Psoas muscle (tissue), 8 donors: Measurements from ENCODE around the gene MPPED2. TPM values are rescaled to one million over a fixed set of nuclear protein-coding genes. Genes with fewer than 3 reads are reported as not detected.

Experiments used
- ATAC-seq, 4 donors: fragments of 200-7000 bp; cut with Tn5 transposase; one replicate each; pipeline ENCODE4 v1.9.1; 2020; ENCODE audit warnings: moderate library complexity in 3 of 4, mild to moderate bottlenecking in 2 of 4
- DNase-seq, 2 donors: peaks; one replicate each; pipeline ENCODE4 v3.0.0-alpha.2; 2020
- H3K27ac ChIP-seq: fragments of 200-600 bp; one replicate; pipeline ENCODE4 v1.8.0; 2022
- H3K27me3 ChIP-seq, 3 donors: fragments of 200-600 bp in 1 of 3; one replicate each; pipeline versions ENCODE4 v1.6.1 to v1.8.0; 2013 to 2022; ENCODE audit warnings: low read length in 2 of 3, mild to moderate bottlenecking in 2 of 3, moderate library complexity in 1 of 3; ENCODE audit not compliant: insufficient read depth in 3 of 3
- H3K36me3 ChIP-seq, 2 donors: fragments of 200-600 bp in 1 of 2; one replicate each; pipeline versions ENCODE4 v1.6.1 to v1.8.0; 2013 to 2022; ENCODE audit warnings: low read depth in 1 of 2, mild to moderate bottlenecking in 1 of 2, moderate library complexity in 1 of 2; ENCODE audit not compliant: insufficient read depth in 1 of 2
- H3K4me1 ChIP-seq: fragments of 200-600 bp; one replicate; pipeline ENCODE4 v1.8.0; 2022
- H3K4me3 ChIP-seq: fragments of 200-600 bp; one replicate; pipeline ENCODE4 v1.8.0; 2022; ENCODE audit warnings: mild to moderate bottlenecking
- H3K9me3 ChIP-seq: fragments of 200-600 bp; one replicate; pipeline ENCODE4 v1.8.0; 2022
- CTCF ChIP-seq: fragments of 200-600 bp; IDR thresholded peaks from one replicate; pipeline ENCODE4 v1.8.0; 2022; ENCODE audit warnings: antibody characterized with exemption
- WGBS, 3 donors: extraction: QIAGEN DNeasy Blood & Tissue Kit; methylation state at CpG; one replicate each; pipeline versions ENCODE4 v1.1.6 to v1.1.7; 2013; 5-methylcytosine and 5-hydroxymethylcytosine counted together
- intact Hi-C, 2 donors: fragments of 100-400 bp; cut with DNase I; formaldehyde crosslinking; loops; one replicate each; pipeline versions ENCODE4 v1.11.0 to v1.14.2; 2022
- polyA plus RNA-seq, 3 donors: library from polyadenylated mRNA; stranded (reverse); fragments of 200-250 nt; gene quantifications; one replicate each; pipeline ENCODE4 v1.2.3, GENCODE V29; 2013
- total RNA-seq, 4 donors: library from RNA; stranded (reverse); fragmentation: NEBNext Ultra II Directional in 2 of 4; extraction: Animal tissue kit (Norgen Biotek cat#: 25700) in 2 of 4; gene quantifications; one replicate each; pipeline versions ENCODE4 v1.2.1 to v1.2.4, GENCODE V29; 2021 to 2023
- donor health status: healthy with polysubstance abuse.
- donor health status: DM: no; HTN: no; CAD: no; lungs with moderate emphysema.
- donor health status: Bipolar disorder and iron deficiency.
- donor health status: healthy.
- donor health status: DM: yes; HTN: yes; CAD: no.
- donor health status: DM: no; HTN: no; CAD: no.
- donor health status: DM: no; HTN: no; CAD: no.
- donor health status: DM: yes; HTN: yes; CAD: no.

The MPPED2 gene
- total and polyA plus RNA-seq, 7 donors: 0.44 to 7.9 (median 3.4) TPM

DNA sequence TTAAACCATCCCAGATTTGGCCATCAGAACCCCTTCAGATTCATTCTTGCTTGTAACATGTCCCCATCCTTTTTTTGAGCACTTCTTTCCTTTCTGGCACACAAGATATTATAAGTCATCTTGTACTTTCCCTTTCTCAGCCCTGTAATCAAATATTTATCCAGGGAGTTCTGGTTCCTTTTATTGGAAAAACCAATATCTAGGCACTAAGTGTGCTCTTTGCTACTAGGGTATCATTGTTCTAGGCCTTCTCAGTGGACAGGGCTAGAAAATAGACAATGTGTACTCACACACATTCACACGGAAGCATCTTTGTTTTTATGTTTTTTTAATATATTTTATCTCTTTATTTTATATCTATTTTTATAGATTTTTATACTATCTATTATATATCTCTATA is 216.0 kb downstream of the MPPED2 start:
- DNase-seq (no peak), ATAC-seq (no peak)
- no peak for TF ChIP-seq CTCF
- WGBS, 3 donors: 84 to 86% (median 85%) methylated on average over 1 of the region's 1 CpG
- no peak overlapping the region for H3K4me3 ChIP-seq
- no peaks in the 10 kb centered on the region for H3K9me3 ChIP-seq
- no peaks in the 10 kb centered on the region for H3K27me3 ChIP-seq
- H3K27ac ChIP-seq: no peak overlapping the region
- intact Hi-C loops: no loop called here
- no peaks in the 10 kb centered on the region for H3K4me1 ChIP-seq
- H3K36me3 ChIP-seq: peaks cover 0 to 3% of the 10 kb centered on the region in 2 donors

- ATAC-seq (no peak), DNase-seq (no peak)
- Histone ChIP-seq H3K4me3 (no peak overlapping the region), H3K27ac (no peak overlapping the region), H3K4me1 (no peaks in the 10 kb centered on the region), H3K27me3 (no peaks in the 10 kb centered on the region), H3K9me3 (no peaks in the 10 kb centered on the region), H3K36me3 (no peaks in the 10 kb centered on the region)
- WGBS, 3 donors: 82 to 92% (median 86%) methylated on average over 4 of the region's 4 CpGs
- intact Hi-C loops: no loop called here
- TF ChIP-seq CTCF: no peak
Measured at GRCh38 chr11:30368394-30368793, 217.8 kb downstream of the MPPED2 start.

DNA sequence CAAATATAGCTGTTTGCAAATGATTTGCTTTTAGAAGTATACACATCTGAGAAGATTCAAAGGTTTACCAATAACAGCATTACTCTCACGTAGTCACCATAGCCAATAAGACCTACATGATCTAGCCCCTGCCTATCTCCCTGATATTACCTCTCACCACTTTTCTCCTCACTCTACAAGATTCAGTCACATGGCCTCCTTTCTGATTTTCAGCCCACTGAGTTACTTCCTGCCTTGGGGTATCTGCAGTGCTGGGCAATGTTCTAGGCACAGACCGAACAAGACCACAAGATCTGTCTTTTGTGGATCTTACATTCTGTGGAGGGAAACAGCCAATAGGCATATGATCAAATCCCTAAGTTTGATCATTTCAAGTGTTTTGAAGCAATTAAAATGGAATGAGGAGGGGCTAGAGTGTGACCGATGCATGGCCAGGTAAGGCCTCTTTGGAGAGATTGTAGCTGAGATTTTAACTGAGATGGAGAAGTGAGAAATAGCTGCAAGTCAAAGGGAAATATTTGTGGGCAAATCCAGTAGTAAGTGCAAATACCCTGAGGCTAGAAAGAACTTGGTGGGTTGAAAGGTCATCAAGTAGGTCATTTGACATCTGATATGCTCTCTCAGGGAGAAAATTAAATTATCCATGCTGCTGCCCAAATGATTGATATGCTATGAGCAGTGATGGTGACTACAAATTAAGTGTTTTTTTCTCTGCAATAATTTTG is 220.2 kb downstream of the MPPED2 start:
- intact Hi-C loops: no loop called here
- DNase-seq (no peak), ATAC-seq (no peak)
- no peaks in the 10 kb centered on the region for H3K4me1 ChIP-seq
- no peak overlapping the region for H3K4me3 ChIP-seq
- H3K9me3 ChIP-seq: no peaks in the 10 kb centered on the region
- H3K27ac ChIP-seq: no peak overlapping the region
- H3K36me3 ChIP-seq: no peaks in the 10 kb centered on the region
- no peak for TF ChIP-seq CTCF
- H3K27me3 ChIP-seq: no peaks in the 10 kb centered on the region
- 95 to 98% (median 96%) methylated on average over 3 of the region's 3 CpGs for WGBS, 3 donors

DNA sequence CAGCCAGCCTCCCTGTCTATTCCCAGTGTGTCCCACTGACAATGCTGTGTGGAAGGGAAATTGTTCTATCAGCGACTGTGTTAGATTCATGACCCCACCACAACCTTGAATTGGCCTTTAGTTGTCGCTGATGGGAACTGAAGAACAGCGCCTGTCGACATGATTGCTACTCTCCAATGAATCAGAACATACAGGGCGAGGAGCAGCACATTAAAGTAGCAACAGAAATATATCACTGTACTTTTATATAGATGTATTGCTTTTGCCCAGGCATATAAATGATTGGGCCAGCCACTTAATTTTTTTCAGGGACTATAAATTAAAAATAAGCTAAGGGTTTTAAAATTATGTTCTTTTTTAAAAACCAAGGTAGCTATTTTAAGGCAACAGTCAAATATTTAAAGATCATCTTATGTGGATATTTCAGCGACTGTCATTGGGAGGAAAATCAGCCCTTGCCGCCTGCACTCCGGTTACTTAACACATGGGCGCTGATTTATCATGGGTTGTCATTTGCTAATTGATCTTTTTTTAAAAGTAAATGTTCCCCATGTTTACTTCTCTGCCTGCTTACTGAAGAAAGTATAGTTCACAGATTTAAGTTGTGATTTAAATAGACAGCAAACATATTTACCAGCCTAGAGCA is 221.2 kb downstream of the MPPED2 start:
- Histone ChIP-seq H3K4me1 (no peaks in the 10 kb centered on the region), H3K27ac (no peak overlapping the region), H3K4me3 (no peak overlapping the region), H3K9me3 (no peaks in the 10 kb centered on the region), H3K27me3 (no peaks in the 10 kb centered on the region), H3K36me3 (no peaks in the 10 kb centered on the region)
- no peak for ATAC-seq
- intact Hi-C loops: no loop called here
- DNase-seq: no peak
- WGBS, 3 donors: 73 to 77% (median 77%) methylated on average over 9 of the region's 9 CpGs
- no peak for TF ChIP-seq CTCF
